Measurements from ENCODE around the gene NXPH1.

NXPH1 gene

DNA sequence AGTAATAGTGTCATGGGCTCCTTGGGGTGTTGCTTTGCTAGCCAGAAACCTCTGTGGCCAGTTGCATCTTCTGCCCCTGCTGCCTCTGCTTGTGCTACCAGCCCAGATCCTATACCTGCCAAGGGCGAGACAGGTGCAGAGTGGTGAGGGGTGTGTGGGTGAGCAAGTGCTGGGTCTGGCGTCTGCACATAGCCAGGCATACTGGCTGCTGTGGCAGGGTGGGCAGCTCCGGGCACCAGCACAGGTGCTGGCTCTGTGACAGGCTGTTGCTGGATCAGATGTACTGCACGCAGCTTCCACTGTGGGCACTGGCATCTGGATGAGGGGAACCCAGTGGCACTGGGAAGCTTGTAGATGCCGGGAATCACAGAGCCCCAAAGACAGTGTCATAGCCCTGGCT lies 148.4 kb downstream of the NXPH1 start:
- H3K27ac ChIP-seq (ENCODE audit: low read length): no peak overlapping the region
- H3K4me1 ChIP-seq (ENCODE audit: insufficient read depth, low read length): no peaks in the 10 kb centered on the region
- H3K4me3 ChIP-seq (ENCODE audit: low read length): no peak overlapping the region
- no peaks in the 10 kb centered on the region for H3K9me3 ChIP-seq (ENCODE audit: insufficient read depth, low read depth, low read length)
- H3K27me3 ChIP-seq (ENCODE audit: insufficient read depth, low read length): no peaks in the 10 kb centered on the region
- no peak overlapping the region for H3K9ac ChIP-seq (ENCODE audit: low read depth, low read length)
- no peaks in the 10 kb centered on the region for H3K36me3 ChIP-seq (ENCODE audit: insufficient read depth, low read depth, low read length)

DNA sequence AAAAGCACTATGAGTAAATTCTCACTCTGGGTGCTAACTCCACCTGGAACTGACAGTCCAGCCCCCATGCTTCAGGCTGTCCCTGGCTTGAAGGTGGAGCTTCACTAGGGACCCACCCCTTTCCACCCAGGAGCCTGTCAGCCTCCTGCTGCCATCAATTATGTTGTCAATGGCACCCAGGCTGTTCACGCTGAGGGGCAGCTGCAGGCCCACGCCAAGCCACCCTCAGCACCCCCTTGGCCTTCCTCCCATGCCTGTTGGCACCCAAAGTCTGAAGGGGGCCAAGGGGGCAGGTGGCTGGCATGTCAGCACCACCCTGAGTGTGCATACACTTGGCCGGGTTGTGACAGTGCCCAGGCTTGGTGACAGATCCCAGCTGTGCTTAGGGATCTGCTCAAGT lies 149.3 kb downstream of the NXPH1 start:
- H3K4me1 ChIP-seq (ENCODE audit: insufficient read depth, low read length): no peaks in the 10 kb centered on the region
- H3K9ac ChIP-seq (ENCODE audit: low read depth, low read length): no peak overlapping the region
- H3K27ac ChIP-seq (ENCODE audit: low read length): no peak overlapping the region
- H3K4me3 ChIP-seq (ENCODE audit: low read length): no peak overlapping the region
- H3K36me3 ChIP-seq (ENCODE audit: insufficient read depth, low read depth, low read length): no peaks in the 10 kb centered on the region
- H3K9me3 ChIP-seq (ENCODE audit: insufficient read depth, low read depth, low read length): no peaks in the 10 kb centered on the region
- no peaks in the 10 kb centered on the region for H3K27me3 ChIP-seq (ENCODE audit: insufficient read depth, low read length)

DNA sequence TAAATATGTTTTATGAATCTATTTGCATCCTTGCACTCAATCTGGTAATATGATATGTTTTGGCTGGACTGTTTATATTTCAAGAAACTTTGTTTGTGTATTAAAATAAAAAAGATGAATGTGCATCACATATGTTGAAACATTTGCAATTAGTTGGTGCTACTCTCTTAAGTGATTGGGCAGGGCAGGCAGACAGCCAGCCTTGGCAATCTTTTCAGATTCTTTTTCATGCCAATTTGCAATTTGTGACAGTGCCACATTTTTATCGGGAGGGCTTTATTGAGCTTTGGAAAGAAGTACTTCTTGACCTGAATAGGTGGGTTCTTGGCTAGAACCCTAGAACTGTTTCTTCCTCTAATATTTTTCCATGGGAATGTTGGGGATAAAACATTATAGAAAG lies 152.2 kb downstream of the NXPH1 start:
- no peaks in the 10 kb centered on the region for H3K4me1 ChIP-seq (ENCODE audit: insufficient read depth, low read length)
- no peak overlapping the region for H3K4me3 ChIP-seq (ENCODE audit: low read length)
- H3K27me3 ChIP-seq (ENCODE audit: insufficient read depth, low read length): no peaks in the 10 kb centered on the region
- no peak overlapping the region for H3K27ac ChIP-seq (ENCODE audit: low read length)
- H3K36me3 ChIP-seq (ENCODE audit: insufficient read depth, low read depth, low read length): no peaks in the 10 kb centered on the region
- H3K9me3 ChIP-seq (ENCODE audit: insufficient read depth, low read depth, low read length): no peaks in the 10 kb centered on the region
- no peak overlapping the region for H3K9ac ChIP-seq (ENCODE audit: low read depth, low read length)

DNA sequence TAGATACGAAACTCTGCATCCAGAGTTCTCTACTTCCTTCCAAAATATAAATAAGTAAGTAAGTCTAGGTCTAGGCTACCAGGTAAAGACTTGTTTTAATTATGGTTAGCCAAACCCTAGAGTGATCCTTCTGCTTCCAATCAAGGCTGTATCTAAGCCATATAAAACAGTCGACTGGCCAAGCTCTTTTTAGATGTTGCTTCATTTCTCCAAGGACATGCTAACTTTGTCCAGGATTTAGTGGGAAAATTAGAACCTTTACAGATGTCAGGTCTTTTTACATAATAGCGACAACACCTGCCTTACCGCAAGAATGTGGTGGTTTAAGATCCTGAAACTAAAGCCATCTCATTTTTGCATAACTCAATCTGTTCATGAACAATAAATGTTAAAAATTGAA lies 156.8 kb downstream of the NXPH1 start:
- no peak overlapping the region for H3K9ac ChIP-seq (ENCODE audit: low read depth, low read length)
- H3K9me3 ChIP-seq (ENCODE audit: insufficient read depth, low read depth, low read length): no peaks in the 10 kb centered on the region
- H3K36me3 ChIP-seq (ENCODE audit: insufficient read depth, low read depth, low read length): no peaks in the 10 kb centered on the region
- no peaks in the 10 kb centered on the region for H3K27me3 ChIP-seq (ENCODE audit: insufficient read depth, low read length)
- no peak overlapping the region for H3K4me3 ChIP-seq (ENCODE audit: low read length)
- H3K4me1 ChIP-seq (ENCODE audit: insufficient read depth, low read length): peaks cover 16% of the 10 kb centered on the region; the same call in 1 of the 2 replicates
- no peak overlapping the region for H3K27ac ChIP-seq (ENCODE audit: low read length)

- H3K27me3 ChIP-seq (ENCODE audit: insufficient read depth, low read length): no peaks in the 10 kb centered on the region
- peaks cover 16% of the 10 kb centered on the region; the same call in 1 of the 2 replicates for H3K4me1 ChIP-seq (ENCODE audit: insufficient read depth, low read length)
- no peak overlapping the region for H3K4me3 ChIP-seq (ENCODE audit: low read length)
- no peaks in the 10 kb centered on the region for H3K36me3 ChIP-seq (ENCODE audit: insufficient read depth, low read depth, low read length)
- no peaks in the 10 kb centered on the region for H3K9me3 ChIP-seq (ENCODE audit: insufficient read depth, low read depth, low read length)
- H3K27ac ChIP-seq (ENCODE audit: low read length): no peak overlapping the region
- H3K9ac ChIP-seq (ENCODE audit: low read depth, low read length): no peak overlapping the region
Observed at GRCh38 chr7:8590791-8591190, 157.4 kb downstream of the NXPH1 start.

- Histone ChIP-seq H3K9ac (ENCODE audit: low read depth, low read length) (no peak overlapping the region), H3K9me3 (ENCODE audit: insufficient read depth, low read depth, low read length) (no peaks in the 10 kb centered on the region), H3K4me3 (ENCODE audit: low read length) (no peak overlapping the region), H3K4me1 (ENCODE audit: insufficient read depth, low read length) (peaks cover 16% of the 10 kb centered on the region; the same call in 1 of the 2 replicates), H3K27me3 (ENCODE audit: insufficient read depth, low read length) (no peaks in the 10 kb centered on the region), H3K36me3 (ENCODE audit: insufficient read depth, low read depth, low read length) (no peaks in the 10 kb centered on the region), H3K27ac (ENCODE audit: low read length) (no peak overlapping the region)
Observed at GRCh38 chr7:8591289-8591688, 157.9 kb downstream of the NXPH1 start.

DNA sequence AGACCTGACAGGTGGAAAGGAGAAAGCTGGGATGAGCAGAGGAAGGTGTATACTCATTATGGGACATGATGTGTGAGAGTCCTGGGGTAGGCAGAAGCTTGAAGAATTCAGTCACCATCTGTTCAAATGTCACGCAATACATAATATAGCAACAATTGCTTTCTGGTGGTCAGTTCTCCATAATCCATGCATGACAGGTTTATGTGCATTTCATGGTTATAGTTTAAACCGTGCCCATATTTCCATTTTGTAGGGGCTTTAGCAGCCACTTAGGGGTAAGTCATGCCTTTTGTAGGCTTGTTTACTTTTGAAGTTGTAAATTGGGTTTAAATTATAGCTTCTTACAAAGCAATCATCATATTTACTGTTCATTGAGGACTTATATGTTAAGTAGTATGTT lies 158.8 kb downstream of the NXPH1 start:
- H3K27ac ChIP-seq (ENCODE audit: low read length): no peak overlapping the region
- H3K9ac ChIP-seq (ENCODE audit: low read depth, low read length): no peak overlapping the region
- no peak overlapping the region for H3K4me3 ChIP-seq (ENCODE audit: low read length)
- no peaks in the 10 kb centered on the region for H3K27me3 ChIP-seq (ENCODE audit: insufficient read depth, low read length)
- no peaks in the 10 kb centered on the region for H3K36me3 ChIP-seq (ENCODE audit: insufficient read depth, low read depth, low read length)
- H3K9me3 ChIP-seq (ENCODE audit: insufficient read depth, low read depth, low read length): no peaks in the 10 kb centered on the region
- peaks cover 16% of the 10 kb centered on the region; the same call in 1 of the 2 replicates for H3K4me1 ChIP-seq (ENCODE audit: insufficient read depth, low read length)

- Histone ChIP-seq H3K4me3 (ENCODE audit: low read length) (no peak overlapping the region), H3K36me3 (ENCODE audit: insufficient read depth, low read depth, low read length) (no peaks in the 10 kb centered on the region), H3K9me3 (ENCODE audit: insufficient read depth, low read depth, low read length) (no peaks in the 10 kb centered on the region), H3K27ac (ENCODE audit: low read length) (no peak overlapping the region), H3K4me1 (ENCODE audit: insufficient read depth, low read length) (peaks cover 16% of the 10 kb centered on the region; the same call in 1 of the 2 replicates), H3K9ac (ENCODE audit: low read depth, low read length) (no peak overlapping the region), H3K27me3 (ENCODE audit: insufficient read depth, low read length) (no peaks in the 10 kb centered on the region)
Observed at GRCh38 chr7:8594115-8594514, 160.7 kb downstream of the NXPH1 start.

DNA sequence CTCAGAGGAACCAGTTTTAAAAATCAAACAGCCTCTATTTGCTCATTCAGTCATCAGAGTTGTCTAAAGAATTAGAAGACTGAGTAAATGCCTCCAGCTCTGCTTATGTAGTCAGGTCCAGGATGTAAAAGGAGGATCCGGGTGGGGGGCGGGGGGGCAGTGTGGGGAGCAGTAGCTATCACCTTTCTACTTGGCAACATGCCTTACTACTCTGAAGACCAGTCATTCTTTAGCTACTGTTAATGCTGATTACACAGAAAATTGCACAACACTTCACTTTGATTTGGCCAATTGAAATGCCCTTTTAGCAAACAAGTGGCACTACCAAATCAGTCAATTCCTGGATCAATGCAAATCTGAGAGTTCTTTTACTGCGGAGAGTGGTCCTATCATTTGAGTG lies 164.2 kb downstream of the NXPH1 start:
- peaks cover 16% of the 10 kb centered on the region; the same call in 1 of the 2 replicates for H3K4me1 ChIP-seq (ENCODE audit: insufficient read depth, low read length)
- H3K9ac ChIP-seq (ENCODE audit: low read depth, low read length): no peak overlapping the region
- H3K36me3 ChIP-seq (ENCODE audit: insufficient read depth, low read depth, low read length): no peaks in the 10 kb centered on the region
- H3K27me3 ChIP-seq (ENCODE audit: insufficient read depth, low read length): no peaks in the 10 kb centered on the region
- no peaks in the 10 kb centered on the region for H3K9me3 ChIP-seq (ENCODE audit: insufficient read depth, low read depth, low read length)
- H3K27ac ChIP-seq (ENCODE audit: low read length): no peak overlapping the region
- H3K4me3 ChIP-seq (ENCODE audit: low read length): no peak overlapping the region

GRCh38 chr7:8601121-8601520 lies 167.7 kb downstream of the NXPH1 start:
- H3K9ac ChIP-seq (ENCODE audit: low read depth, low read length): no peak overlapping the region
- no peaks in the 10 kb centered on the region for H3K4me1 ChIP-seq (ENCODE audit: insufficient read depth, low read length)
- no peaks in the 10 kb centered on the region for H3K36me3 ChIP-seq (ENCODE audit: insufficient read depth, low read depth, low read length)
- H3K27me3 ChIP-seq (ENCODE audit: insufficient read depth, low read length): no peaks in the 10 kb centered on the region
- no peaks in the 10 kb centered on the region for H3K9me3 ChIP-seq (ENCODE audit: insufficient read depth, low read depth, low read length)
- H3K4me3 ChIP-seq (ENCODE audit: low read length): no peak overlapping the region
- H3K27ac ChIP-seq (ENCODE audit: low read length): no peak overlapping the region

GRCh38 chr7:8605221-8605620 lies 171.8 kb downstream of the NXPH1 start:
- H3K9me3 ChIP-seq (ENCODE audit: insufficient read depth, low read depth, low read length): no peaks in the 10 kb centered on the region
- H3K27me3 ChIP-seq (ENCODE audit: insufficient read depth, low read length): no peaks in the 10 kb centered on the region
- H3K4me3 ChIP-seq (ENCODE audit: low read length): no peak overlapping the region
- no peaks in the 10 kb centered on the region for H3K4me1 ChIP-seq (ENCODE audit: insufficient read depth, low read length)
- no peak overlapping the region for H3K9ac ChIP-seq (ENCODE audit: low read depth, low read length)
- no peak overlapping the region for H3K27ac ChIP-seq (ENCODE audit: low read length)
- no peaks in the 10 kb centered on the region for H3K36me3 ChIP-seq (ENCODE audit: insufficient read depth, low read depth, low read length)

- Histone ChIP-seq H3K27ac (ENCODE audit: low read length) (no peak overlapping the region), H3K4me1 (ENCODE audit: insufficient read depth, low read length) (peaks cover 19% of the 10 kb centered on the region; the same call in 1 of the 2 replicates), H3K4me3 (ENCODE audit: low read length) (no peak overlapping the region), H3K9ac (ENCODE audit: low read depth, low read length) (no peak overlapping the region), H3K27me3 (ENCODE audit: insufficient read depth, low read length) (no peaks in the 10 kb centered on the region), H3K36me3 (ENCODE audit: insufficient read depth, low read depth, low read length) (no peaks in the 10 kb centered on the region), H3K9me3 (ENCODE audit: insufficient read depth, low read depth, low read length) (no peaks in the 10 kb centered on the region)
Observed at GRCh38 chr7:8612584-8612983, 179.2 kb downstream of the NXPH1 start.

GRCh38 chr7:8613191-8613590 lies 179.8 kb downstream of the NXPH1 start:
- Histone ChIP-seq H3K9ac (ENCODE audit: low read depth, low read length) (no peak overlapping the region), H3K27me3 (ENCODE audit: insufficient read depth, low read length) (no peaks in the 10 kb centered on the region), H3K4me1 (ENCODE audit: insufficient read depth, low read length) (peaks cover 22% of the 10 kb centered on the region), H3K4me3 (ENCODE audit: low read length) (no peak overlapping the region), H3K9me3 (ENCODE audit: insufficient read depth, low read depth, low read length) (no peaks in the 10 kb centered on the region), H3K36me3 (ENCODE audit: insufficient read depth, low read depth, low read length) (no peaks in the 10 kb centered on the region), H3K27ac (ENCODE audit: low read length) (no peak overlapping the region)
